Gastroesophageal sphincter (tissue), 4 donors: ENCODE measurements around the gene RFNG. TPM values are rescaled to one million over a fixed set of nuclear protein-coding genes. Genes with fewer than 3 reads are reported as not detected.

Experiments used
- ATAC-seq: fragments of 150-250 bp; one replicate; pipeline ENCODE4 v1.9.1; 2016; ENCODE audit warnings: mild to moderate bottlenecking, moderate library complexity
- H3K27ac ChIP-seq, 4 donors: fragments of 200-600 bp; sonication (generic) in 3 of 4; 1 replicate in 3 of 4; 2 replicates in 1 of 4; pipeline ENCODE4 v1.5.1; 2016 to 2019
- H3K27me3 ChIP-seq: fragments of 200-600 bp; sonication (generic); one replicate; pipeline ENCODE4 v1.5.1; 2019
- H3K36me3 ChIP-seq, 2 donors: fragments of 200-600 bp; sonication (generic); one replicate each; pipeline ENCODE4 v1.5.1; 2019; ENCODE audit warnings: control low read depth in 1 of 2
- H3K4me1 ChIP-seq, 3 donors: fragments of 200-600 bp; sonication (generic); 1 replicate in 2 of 3; 2 replicates in 1 of 3; pipeline ENCODE4 v1.5.1; 2016 to 2019; ENCODE audit warnings: control low read depth in 2 of 3
- H3K4me3 ChIP-seq, 2 donors: fragments of 200-600 bp; sonication (generic); one replicate each; pipeline ENCODE4 v1.5.1; 2019; ENCODE audit warnings: mild to moderate bottlenecking in 1 of 2, moderate library complexity in 1 of 2
- H3K9me3 ChIP-seq, 3 donors: fragments of 200-600 bp; sonication (generic); one replicate each; pipeline ENCODE4 v1.5.1; 2017 to 2019; ENCODE audit warnings: control low read depth in 2 of 3
- CTCF ChIP-seq, 4 experiments: fragments of 200-600 bp in 2 of 4; fragments of 450-650 bp in 2 of 4; sonication (generic) in 1 of 4; IDR thresholded peaks; one replicate each; pipeline ENCODE4 v1.5.1; 2017 to 2019; ENCODE audit warnings: antibody characterized with exemption in 4 of 4, mild to moderate bottlenecking in 2 of 4, moderate library complexity in 2 of 4
- EP300 ChIP-seq: sonication (generic); formaldehyde crosslinking; IDR thresholded peaks from one replicate; pipeline ENCODE4 v1.6.1; 2017; ENCODE audit warnings: antibody characterized with exemption, mild to moderate bottlenecking
- POLR2A ChIP-seq, 2 donors: fragments of 450-650 bp; IDR thresholded peaks; one replicate each; pipeline ENCODE4 v1.6.1; 2017; ENCODE audit warnings: antibody characterized with exemption in 2 of 2, mild to moderate bottlenecking in 2 of 2, moderate library complexity in 1 of 2
- POLR2AphosphoS5 ChIP-seq: sonication (generic); formaldehyde crosslinking; IDR thresholded peaks from one replicate; pipeline ENCODE4 v1.6.1; 2017; ENCODE audit warnings: antibody characterized with exemption
- WGBS, 2 donors: methylation state at CpG; one replicate each; pipeline ENCODE4 v1.1.5; 2018; ENCODE audit warnings: low coverage in 1 of 2; 5-methylcytosine and 5-hydroxymethylcytosine counted together
- total RNA-seq, 4 donors: library from RNA; depleted of rRNA; stranded (reverse); fragments of >200 nt; gene quantifications; one replicate each; pipeline ENCODE4 v1.1.0, GENCODE V29; 2016

Gene RFNG
- total RNA-seq, 4 donors from 2014 or later, result 28.8 to 48.2 (median 34.3) TPM

GRCh38 chr17:82050152-82050760 is 1.4 kb downstream of the RFNG start:
- TF ChIP-seq EP300 (no peak), CTCF (IDR thresholded peaks at IDR 0.05) (no peak), POLR2A (IDR thresholded peaks at IDR 0.05) (no peak), POLR2AphosphoS5 (no peak)
- peaks cover 0 to 51% (median 26%) of the 10 kb centered on the region in 3 donors for H3K4me1 ChIP-seq
- H3K27me3 ChIP-seq, result no peaks in the 10 kb centered on the region
- H3K9me3 ChIP-seq, result no peaks in the 10 kb centered on the region
- H3K36me3 ChIP-seq, result peaks cover 0 to 62% of the 10 kb centered on the region in 2 donors
- WGBS, 2 donors, result 80 to 83% methylated on average over 1 of the region's 28 CpGs
- peak overlapping the region in 1 of 2 donors; percentile 84 for H3K4me3 ChIP-seq
- peak overlapping the region in 1 of 4 donors; percentile 81 for H3K27ac ChIP-seq
- no peak for ATAC-seq

- no peak overlapping the region for H3K27ac ChIP-seq
- H3K36me3 ChIP-seq, result peaks cover 0 to 55% of the 10 kb centered on the region in 2 donors
- H3K4me3 ChIP-seq, result no peak overlapping the region
- H3K27me3 ChIP-seq, result no peaks in the 10 kb centered on the region
- no peak for ATAC-seq
- H3K9me3 ChIP-seq, result no peaks in the 10 kb centered on the region
- TF ChIP-seq POLR2A (IDR thresholded peaks at IDR 0.05) (no peak), POLR2AphosphoS5 (no peak), CTCF (IDR thresholded peaks at IDR 0.05) (no peak), EP300 (no peak)
- H3K4me1 ChIP-seq, result peaks cover 0 to 47% (median 26%) of the 10 kb centered on the region in 3 donors
- WGBS, 2 donors, result no CpG with 5 or more reads among the region's 16 CpGs
Observed at GRCh38 chr17:82049521-82049971, 2.1 kb downstream of the RFNG start.

GRCh38 chr17:82049106-82049505 is 2.5 kb downstream of the RFNG start:
- Histone ChIP-seq H3K4me1 (peaks cover 0 to 43% (median 26%) of the 10 kb centered on the region in 3 donors), H3K27me3 (no peaks in the 10 kb centered on the region), H3K9me3 (no peaks in the 10 kb centered on the region), H3K36me3 (peaks cover 0 to 50% of the 10 kb centered on the region in 2 donors), H3K27ac (no peak overlapping the region), H3K4me3 (no peak overlapping the region)
- TF ChIP-seq POLR2AphosphoS5 (no peak), EP300 (no peak), POLR2A (IDR thresholded peaks at IDR 0.05) (no peak), CTCF (IDR thresholded peaks at IDR 0.05) (no peak)
- ATAC-seq, result no peak
- WGBS, 2 donors, result 58 to 60% methylated on average over 2 to 3 of the region's 8 CpGs

- H3K4me3 ChIP-seq, result no peak overlapping the region
- H3K4me1 ChIP-seq, result peaks cover 0 to 37% (median 26%) of the 10 kb centered on the region in 3 donors
- H3K27me3 ChIP-seq, result no peaks in the 10 kb centered on the region
- 75% methylated on average over 6 of the region's 20 CpGs; no CpG with 5 or more reads in 1 of the 2 donors for WGBS, 2 donors
- no peak for TF ChIP-seq CTCF (IDR thresholded peaks at IDR 0.05)
- no peak overlapping the region for H3K27ac ChIP-seq
- H3K9me3 ChIP-seq, result no peaks in the 10 kb centered on the region
- peaks cover 0 to 45% of the 10 kb centered on the region in 2 donors for H3K36me3 ChIP-seq
- no peak for ATAC-seq
Observed at GRCh38 chr17:82048571-82048971, 3.0 kb downstream of the RFNG start.

- peaks cover 0 to 40% of the 10 kb centered on the region in 2 donors for H3K36me3 ChIP-seq
- peaks cover 0 to 32% (median 22%) of the 10 kb centered on the region in 3 donors for H3K4me1 ChIP-seq
- H3K27me3 ChIP-seq, result no peaks in the 10 kb centered on the region
- no peaks in the 10 kb centered on the region for H3K9me3 ChIP-seq
- WGBS, 2 donors, result 68 to 93% methylated on average over 3 to 5 of the region's 25 CpGs
- no peak overlapping the region for H3K4me3 ChIP-seq
- no peak for TF ChIP-seq CTCF (IDR thresholded peaks at IDR 0.05)
- no peak for TF ChIP-seq POLR2A (IDR thresholded peaks at IDR 0.05)
- no peak for TF ChIP-seq EP300
- TF ChIP-seq POLR2AphosphoS5, result no peak
- H3K27ac ChIP-seq, result no peak overlapping the region
- ATAC-seq, result no peak
Observed at GRCh38 chr17:82047914-82048570, 3.6 kb downstream of the RFNG start.
